MCF 10A (cell line): ENCODE results near the gene ANGPTL7. TPM values are rescaled to one million over a fixed set of nuclear protein-coding genes. Genes with fewer than 3 reads are reported as not detected.

Experiments used
- BruUV-seq: library from RNA; stranded (reverse); fragments of 400-500 nt; replicated peaks from 2 replicates; lab custom pipeline; 2021; lab: Mats Ljungman, UMichigan
- CTCF ChIA-PET: fragments of 300-600 bp; sonication (Branson Sonifier 250); formaldehyde crosslinking; extraction: SDS; loops from one replicate; lab custom pipeline; 2021; ENCODE audit warnings: antibody characterized with exemption, inconsistent platforms; lab: Yijun Ruan, JAX
- POLR2A ChIA-PET: fragments of 300-600, 350-650 bp; sonication (Branson Sonifier 250); formaldehyde crosslinking; extraction: SDS; loops from one replicate; lab custom pipeline; 2020; ENCODE audit warnings: antibody characterized with exemption, inconsistent platforms; lab: Yijun Ruan, JAX
- DNase-seq: peaks from one replicate; pipeline ENCODE4 v3.0.0-alpha.2; 2018; ENCODE audit not compliant: unreplicated experiment
- H3K27ac Mint-ChIP-seq: one replicate; pipeline ENCODE4 v1.8.0; 2022; ENCODE audit warnings: mild to moderate bottlenecking, low read depth, mixed read lengths; ENCODE audit not compliant: unreplicated experiment
- H3K27me3 Mint-ChIP-seq: one replicate; pipeline ENCODE4 v1.8.0; 2022; ENCODE audit warnings: mixed read lengths; ENCODE audit not compliant: insufficient read depth, unreplicated experiment
- H3K36me3 Mint-ChIP-seq: one replicate; pipeline ENCODE4 v1.8.0; 2022; ENCODE audit warnings: mild to moderate bottlenecking, moderate library complexity, mixed read lengths; ENCODE audit not compliant: insufficient read depth, unreplicated experiment
- H3K4me1 Mint-ChIP-seq: one replicate; pipeline ENCODE4 v1.8.0; 2022; ENCODE audit warnings: mixed read lengths; ENCODE audit not compliant: insufficient read depth, unreplicated experiment
- H3K4me3 Mint-ChIP-seq: one replicate; pipeline ENCODE4 v1.8.0; 2022; ENCODE audit warnings: mild to moderate bottlenecking, moderate library complexity, mixed read lengths; ENCODE audit not compliant: unreplicated experiment
- H3K9me3 Mint-ChIP-seq: one replicate; pipeline ENCODE4 v1.8.0; 2022; ENCODE audit warnings: mixed read lengths; ENCODE audit not compliant: unreplicated experiment
- CTCF ChIP-seq: fragments of 200-600 bp; IDR thresholded peaks from one replicate; pipeline ENCODE4 v1.8.0; 2022; ENCODE audit warnings: antibody characterized with exemption, mild to moderate bottlenecking; ENCODE audit not compliant: unreplicated experiment
- intact Hi-C: fragments of 100-400 bp; cut with micrococcal nuclease; formaldehyde crosslinking; loops from 2 replicates; pipeline ENCODE4 v1.14.1; 2022
- total RNA-seq: library from RNA; stranded (reverse); gene quantifications from 2 replicates; pipeline ENCODE4 v1.2.3, GENCODE V29; 2022

The ANGPTL7 gene
- total RNA-seq, 1 experiment from 2014 or later = not detected

- H3K27me3 Mint-ChIP-seq = no peaks in the 10 kb centered on the region
- intact Hi-C loops = no loop called here
- no peak for DNase-seq
- no peaks in the 10 kb centered on the region for H3K4me1 Mint-ChIP-seq
- POLR2A ChIA-PET = no interaction called here
- no TSS peak for BruUV-seq
- CTCF ChIA-PET = interaction anchor here (0.7 to 1.0 kb wide), 2 partner anchors 65 to 406 kb away, joined by 3 read pairs; no protein-coding TSS in a partner anchor
- no peaks in the 10 kb centered on the region for H3K9me3 Mint-ChIP-seq
- H3K27ac Mint-ChIP-seq = no peak overlapping the region
- no peak for TF ChIP-seq CTCF
- H3K36me3 Mint-ChIP-seq = peaks cover 84% of the 10 kb centered on the region
- H3K4me3 Mint-ChIP-seq = no peak overlapping the region
These were observed 48.2 kb downstream of the ANGPTL7 start for GRCh38 chr1:11237356-11237755.

GRCh38 chr1:11238311-11238710 lies 49.2 kb downstream of the ANGPTL7 start:
- TF ChIP-seq CTCF = no peak
- no peaks in the 10 kb centered on the region for H3K27me3 Mint-ChIP-seq
- CTCF ChIA-PET = interaction anchor here (0.6 to 1.2 kb wide), 3 partner anchors 17 to 405 kb away, joined by 3 to 4 read pairs (median 3); no protein-coding TSS in a partner anchor
- DNase-seq = no peak
- H3K27ac Mint-ChIP-seq = no peak overlapping the region
- no peaks in the 10 kb centered on the region for H3K9me3 Mint-ChIP-seq
- POLR2A ChIA-PET = interaction anchor here (0.6 kb wide), 1 partner anchor 58 kb away, joined by 3 read pairs; no protein-coding TSS in a partner anchor
- BruUV-seq = no TSS peak
- no peaks in the 10 kb centered on the region for H3K4me1 Mint-ChIP-seq
- intact Hi-C loops = no loop called here
- H3K36me3 Mint-ChIP-seq = peaks cover 83% of the 10 kb centered on the region
- no peak overlapping the region for H3K4me3 Mint-ChIP-seq

- Mint-ChIP-seq H3K27ac (no peak overlapping the region), H3K9me3 (no peaks in the 10 kb centered on the region), H3K4me1 (no peaks in the 10 kb centered on the region), H3K36me3 (peaks cover 62% of the 10 kb centered on the region), H3K4me3 (no peak overlapping the region), H3K27me3 (no peaks in the 10 kb centered on the region)
- no peak for DNase-seq
- BruUV-seq = no TSS peak
- intact Hi-C loops = no loop called here
- no peak for TF ChIP-seq CTCF
- ChIA-PET POLR2A (interaction anchor here (2.3 kb wide), 1 partner anchor 17 kb away, joined by 9 read pairs; the partner anchor contains the start of gene MTOR), CTCF (interaction anchor here (0.6 to 1.9 kb wide), 5 partner anchors 8 to 397 kb away, joined by 3 to 7 read pairs (median 3); no protein-coding TSS in a partner anchor)
These were observed 56.1 kb downstream of the ANGPTL7 start for GRCh38 chr1:11245248-11245647.

Other genes starting within 250 kb of the ANGPTL7 start
- gene TARDBP, start 176.7 kb upstream of the ANGPTL7 start, total RNA-seq = 144 and 172 TPM in 2 replicates
- 0.17 and 0.51 TPM in 2 replicates for gene MASP2, start 142.1 kb upstream of the ANGPTL7 start, total RNA-seq
- 284 and 327 TPM in 2 replicates for gene SRM, start 129.3 kb upstream of the ANGPTL7 start, total RNA-seq
- 65.1 and 70.5 TPM in 2 replicates for gene EXOSC10, start 89.5 kb upstream of the ANGPTL7 start, total RNA-seq
- 45.9 and 54.0 TPM in 2 replicates for gene MTOR, start 73.2 kb downstream of the ANGPTL7 start, total RNA-seq
- gene UBIAD1, start 83.8 kb downstream of the ANGPTL7 start, total RNA-seq = 21.7 and 23.2 TPM in 2 replicates